D721Med (cell line): ENCODE data around the gene ANKLE1.

Experiments
- DNase-seq: peaks from one replicate; pipeline ENCODE4 v3.0.0; 2011; ENCODE audit warnings: low spot score; ENCODE audit not compliant: insufficient read length
- FAIRE-seq: peaks from 2 replicates; lab custom pipeline; 2011; peaks lifted over from hg19 to GRCh38; lab: Jason Lieb, UNC
- CTCF ChIP-seq: IDR thresholded peaks from 2 replicates; pipeline ENCODE4 v1.5.1; 2012; ENCODE audit warnings: mild to moderate bottlenecking, control low read depth; ENCODE audit not compliant: insufficient read depth; ENCODE audit errors: missing control alignments

Gene ANKLE1

GRCh38 chr19:17329366-17330261 lies 47.9 kb downstream of the ANKLE1 start:
- TF ChIP-seq CTCF = no peak
- FAIRE-seq = no peak
- DNase-seq = no peak

- TF ChIP-seq CTCF = no peak
- no peak for DNase-seq
- no peak for FAIRE-seq
Observed at GRCh38 chr19:17330262-17331044, 48.8 kb downstream of the ANKLE1 start.

GRCh38 chr19:17331045-17331558 lies 49.4 kb downstream of the ANKLE1 start:
- no peak for DNase-seq
- no peak for FAIRE-seq
- TF ChIP-seq CTCF = no peak

- no peak for TF ChIP-seq CTCF
- FAIRE-seq = no peak
- DNase-seq = no peak
Observed at GRCh38 chr19:17332360-17332676, 50.6 kb downstream of the ANKLE1 start.

GRCh38 chr19:17332677-17333581 lies 51.2 kb downstream of the ANKLE1 start:
- DNase-seq (no peak), FAIRE-seq (no peak)
- no peak for TF ChIP-seq CTCF

GRCh38 chr19:17333611-17334413 lies 52.1 kb downstream of the ANKLE1 start:
- no peak for FAIRE-seq
- TF ChIP-seq CTCF = no peak
- DNase-seq = no peak
